GM12878 (cell line): ENCODE results near the gene MVK. TPM values are rescaled to one million over a fixed set of nuclear protein-coding genes. Genes with fewer than 3 reads are reported as not detected.

Experiments
- ATAC-seq: fragments of 200-7000 bp; cut with Tn5 transposase; 3 replicates; pipeline ENCODE4 v1.9.1; 2020; ENCODE audit warnings: mild to moderate bottlenecking, moderate library complexity
- BruUV-seq: library from RNA; stranded (reverse); fragments of 400-500 nt; replicated peaks from 2 replicates; lab custom pipeline; 2021; lab: Mats Ljungman, UMichigan
- CTCF ChIA-PET: fragments of 300-600 bp; sonication (Branson Sonifier 250); formaldehyde crosslinking; extraction: SDS; loops from one replicate; lab custom pipeline; 2021; ENCODE audit warnings: inconsistent platforms; lab: Yijun Ruan, JAX
- POLR2A ChIA-PET: fragments of 350-600 bp; formaldehyde crosslinking; extraction: SDS; loops from one replicate; lab custom pipeline; 2021; ENCODE audit warnings: inconsistent platforms; lab: Charles Lee
- RAD21 ChIA-PET: fragments of 300-600 bp; sonication (Branson Sonifier 250); formaldehyde crosslinking; loops from one replicate; lab custom pipeline; 2023; ENCODE audit warnings: antibody characterized with exemption; ENCODE audit not compliant: unreplicated experiment; lab: Charles Lee
- SMC1A ChIA-PET: fragments of 300-600 bp; sonication (Branson Sonifier 250); formaldehyde crosslinking; loops from one replicate; lab custom pipeline; 2023; ENCODE audit not compliant: unreplicated experiment, uncharacterized antibody; lab: Charles Lee
- DNase-seq: peaks from one replicate; pipeline ENCODE4 v3.0.0-alpha.2; 2011; ENCODE audit warnings: low read depth, low spot score
- FAIRE-seq: peaks from 3 replicates; lab custom pipeline; 2011; peaks lifted over from hg19 to GRCh38; lab: Jason Lieb, UNC
- H2AFZ ChIP-seq: 2 replicates; pipeline ENCODE4 v1.6.0; 2011; ENCODE audit warnings: low read depth, low read length, control low read depth; ENCODE audit not compliant: control insufficient read depth
- H3K27ac ChIP-seq: 2 replicates; pipeline ENCODE4 v1.5.1; 2011; ENCODE audit warnings: control low read depth; ENCODE audit not compliant: control insufficient read depth, insufficient read depth
- H3K27me3 ChIP-seq, 2 experiments: replicated peaks in 1 of 2; 2 replicates each; pipeline versions ENCODE4 v1.6.0 to v1.6.1; 2011; ENCODE audit warnings: low read length in 1 of 2; ENCODE audit not compliant: control insufficient read depth in 2 of 2, insufficient read depth in 2 of 2
- H3K36me3 ChIP-seq, 2 experiments: 2 replicates each; pipeline ENCODE4 v1.5.1; 2011; ENCODE audit warnings: low read length in 1 of 2; ENCODE audit not compliant: control insufficient read depth in 2 of 2, insufficient read depth in 2 of 2
- H3K4me1 ChIP-seq: 2 replicates; pipeline ENCODE4 v1.6.1; 2011; ENCODE audit warnings: mild to moderate bottlenecking, low read length, moderate library complexity, mixed read lengths; ENCODE audit not compliant: control insufficient read depth, insufficient read depth
- H3K4me2 ChIP-seq: 2 replicates; pipeline ENCODE4 v1.6.0; 2011; ENCODE audit warnings: control low read depth; ENCODE audit not compliant: control insufficient read depth, insufficient read depth
- H3K4me3 ChIP-seq: fragments of 200-600 bp; sonication (generic); 2 replicates; pipeline ENCODE4 v1.5.1; 2016
- H3K79me2 ChIP-seq: 2 replicates; pipeline ENCODE4 v1.6.0; 2011; ENCODE audit warnings: low read length; ENCODE audit not compliant: control insufficient read depth, insufficient read depth
- H3K9ac ChIP-seq: 2 replicates; pipeline ENCODE4 v1.8.0; 2011; ENCODE audit warnings: low read length, control low read depth, mixed read lengths; ENCODE audit not compliant: control insufficient read depth, insufficient read depth
- H3K9me3 ChIP-seq: replicated peaks from 3 replicates; pipeline ENCODE4 v1.5.1; 2011; ENCODE audit warnings: mild to moderate bottlenecking, low read length; ENCODE audit not compliant: control insufficient read depth, insufficient read depth
- H4K20me1 ChIP-seq: 2 replicates; pipeline ENCODE4 v1.6.0; 2011; ENCODE audit not compliant: control insufficient read depth, insufficient read depth
- NFIC ChIP-seq: IDR thresholded peaks from 2 replicates; pipeline ENCODE4 v1.6.1; 2012; ENCODE audit warnings: low read depth, mild to moderate bottlenecking, inconsistent platforms, low read length, moderate library complexity
- POLR2AphosphoS2 ChIP-seq: IDR thresholded peaks from 2 replicates; pipeline ENCODE4 v1.6.1; 2011; ENCODE audit warnings: low read depth, mild to moderate bottlenecking, low read length, improper control_type of control experiment, moderate library complexity
- RFX5 ChIP-seq: IDR thresholded peaks from 2 replicates; pipeline ENCODE4 v1.6.1; 2011; ENCODE audit warnings: low read depth, low read length, improper control_type of control experiment
- TCF7 ChIP-seq: IDR thresholded peaks from 2 replicates; pipeline ENCODE4 v1.6.1; 2014; ENCODE audit warnings: antibody characterized with exemption, borderline replicate concordance
- WGBS: methylation state at CpG from one replicate; pipeline ENCODE4 v1.1.6; 2016; ENCODE audit warnings: low lambda C conversion rate; ENCODE audit not compliant: insufficient replicate concordance, insufficient coverage; ENCODE audit errors: missing lambda C conversion rate; 5-methylcytosine and 5-hydroxymethylcytosine counted together
- in situ Hi-C: fragments of 300-500 bp; cut with MboI; formaldehyde crosslinking; loops from 9 replicates; pipeline ENCODE4 v1.14.3; 2018; ENCODE audit warnings: mixed read lengths
- intact Hi-C: fragments of 100-400 bp; cut with micrococcal nuclease; formaldehyde crosslinking; loops from one replicate; pipeline ENCODE4 v1.14.2; 2022; ENCODE audit not compliant: unreplicated experiment
- polyA plus RNA-seq, 11 experiments: library from polyadenylated mRNA; depleted of rRNA in 4 of 11; unstranded in 6 of 11; stranded (reverse) in 5 of 11; fragments of >200 nt; fragmentation: Nextera tagmentation in 4 of 11; fragmentation: Illumina TruSeq in 1 of 11; extraction: Ambion mirVana in 4 of 11; extraction: Trizol in 1 of 11; gene quantifications; 1 replicate in 1 of 11; 2 replicates in 10 of 11; pipeline versions ENCODE4 v1.2.1 to v1.2.3, GENCODE V29; 2011 to 2016; ENCODE audit warnings: inconsistent platforms in 2 of 11, missing spikeins in 2 of 11, low read depth in 1 of 11
- total RNA-seq, 4 experiments: library from RNA; depleted of rRNA in 3 of 4; stranded (reverse); fragments of >200 nt in 3 of 4; fragmentation: Illumina TruSeq in 1 of 4; extraction: Trizol in 1 of 4; gene quantifications; 2 replicates each; pipeline versions ENCODE4 v1.2.1 to v1.2.3, GENCODE V29; 2013 to 2021
- TF ChIP-seq, protein P1 (sequence below): IDR thresholded peaks from 2 replicates; pipeline ENCODE4 v1.6.1; 2012; ENCODE audit warnings: low read depth, low read length, improper control_type of control experiment

MVK gene
- total and polyA plus RNA-seq, 10 of the 15 experiments (the other 5 are each of a cell fraction or from before 2014, with no cell fraction given) = 0.24 to 46.7 (median 31.9) TPM

DNA sequence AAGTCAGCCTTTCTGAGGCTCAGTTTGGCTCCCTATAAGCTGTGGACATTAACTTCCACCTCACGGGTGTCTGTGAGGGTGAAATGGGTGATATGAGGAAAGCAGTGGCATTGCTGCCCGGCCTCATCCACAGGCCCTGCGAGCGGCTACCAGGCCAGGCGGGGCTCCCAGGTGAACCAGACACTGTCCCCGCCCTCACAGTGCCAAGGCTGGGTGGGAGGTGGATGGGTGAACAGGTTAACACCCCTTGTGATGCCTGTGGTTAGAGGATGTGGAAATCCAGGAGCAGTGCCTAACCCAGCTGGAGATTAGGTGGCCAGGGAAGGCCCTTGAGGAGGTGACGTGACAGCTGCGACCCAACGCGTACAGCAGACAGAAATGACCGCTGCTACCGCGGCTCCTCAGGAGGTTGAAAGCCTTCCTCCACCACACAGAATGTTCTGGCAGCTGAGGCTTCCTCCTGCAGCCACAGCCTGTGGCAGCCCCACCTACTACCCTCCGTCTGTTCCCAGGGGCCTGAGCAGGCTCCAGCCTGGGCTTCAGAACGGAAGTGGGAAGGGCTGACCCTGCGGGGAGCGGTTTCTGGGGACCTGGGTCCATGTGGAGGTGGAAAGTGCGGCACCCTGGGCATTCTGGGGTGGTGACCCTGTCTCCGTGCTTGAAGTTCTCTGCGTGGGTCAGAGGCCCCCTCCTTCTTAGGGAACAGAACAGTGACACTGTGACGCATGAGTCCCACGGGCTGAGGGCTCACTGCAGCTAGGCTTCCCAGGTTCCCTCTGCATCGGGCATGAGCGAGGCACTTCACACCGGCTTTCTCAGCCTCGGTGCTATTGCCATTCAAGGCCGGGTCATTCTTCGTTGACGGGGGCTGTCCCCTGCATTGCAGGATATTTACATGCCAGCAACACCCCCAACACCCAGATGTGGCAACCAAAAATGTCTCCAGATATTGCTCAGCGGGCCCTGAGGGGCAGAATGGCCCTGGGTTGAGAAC, 10.0 kb upstream of the MVK start:
- no peaks in the 10 kb centered on the region for H3K4me1 ChIP-seq
- ChIA-PET CTCF (no interaction called here), SMC1A (no interaction called here), RAD21 (no interaction called here), POLR2A (no interaction called here)
- H3K79me2 ChIP-seq = no peaks in the 10 kb centered on the region
- intact Hi-C loops = no loop called here
- H3K4me3 ChIP-seq = no peak overlapping the region
- H3K4me2 ChIP-seq = no peak overlapping the region
- H3K9ac ChIP-seq = no peak overlapping the region
- peaks cover 11% of the 10 kb centered on the region; the same call in 2 of the 3 replicates for H3K9me3 ChIP-seq
- WGBS = 91% methylated on average over 30 of the region's 30 CpGs
- DNase-seq (no peak), FAIRE-seq (no peak), ATAC-seq (no peak)
- H3K36me3 ChIP-seq = peaks cover 1 to 8% of the 10 kb centered on the region in 2 experiments; a peak in 3 of 4 replicates
- TF ChIP-seq RFX5 (no peak), TCF7 (no peak), POLR2AphosphoS2 (no peak), NFIC (no peak)
- TF ChIP-seq, protein P1, sequence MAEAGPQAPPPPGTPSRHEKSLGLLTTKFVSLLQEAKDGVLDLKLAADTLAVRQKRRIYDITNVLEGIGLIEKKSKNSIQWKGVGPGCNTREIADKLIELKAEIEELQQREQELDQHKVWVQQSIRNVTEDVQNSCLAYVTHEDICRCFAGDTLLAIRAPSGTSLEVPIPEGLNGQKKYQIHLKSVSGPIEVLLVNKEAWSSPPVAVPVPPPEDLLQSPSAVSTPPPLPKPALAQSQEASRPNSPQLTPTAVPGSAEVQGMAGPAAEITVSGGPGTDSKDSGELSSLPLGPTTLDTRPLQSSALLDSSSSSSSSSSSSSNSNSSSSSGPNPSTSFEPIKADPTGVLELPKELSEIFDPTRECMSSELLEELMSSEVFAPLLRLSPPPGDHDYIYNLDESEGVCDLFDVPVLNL = no peak
- in situ Hi-C loops = no loop called here
- BruUV-seq = no TSS peak
- H3K27ac ChIP-seq = no peak overlapping the region
- no peaks in the 10 kb centered on the region for H3K27me3 ChIP-seq
- no peak overlapping the region for H2AFZ ChIP-seq
- H4K20me1 ChIP-seq = no peaks in the 10 kb centered on the region
